ENCODE measurements around the gene RNF19B.

The RNF19B gene

DNA sequence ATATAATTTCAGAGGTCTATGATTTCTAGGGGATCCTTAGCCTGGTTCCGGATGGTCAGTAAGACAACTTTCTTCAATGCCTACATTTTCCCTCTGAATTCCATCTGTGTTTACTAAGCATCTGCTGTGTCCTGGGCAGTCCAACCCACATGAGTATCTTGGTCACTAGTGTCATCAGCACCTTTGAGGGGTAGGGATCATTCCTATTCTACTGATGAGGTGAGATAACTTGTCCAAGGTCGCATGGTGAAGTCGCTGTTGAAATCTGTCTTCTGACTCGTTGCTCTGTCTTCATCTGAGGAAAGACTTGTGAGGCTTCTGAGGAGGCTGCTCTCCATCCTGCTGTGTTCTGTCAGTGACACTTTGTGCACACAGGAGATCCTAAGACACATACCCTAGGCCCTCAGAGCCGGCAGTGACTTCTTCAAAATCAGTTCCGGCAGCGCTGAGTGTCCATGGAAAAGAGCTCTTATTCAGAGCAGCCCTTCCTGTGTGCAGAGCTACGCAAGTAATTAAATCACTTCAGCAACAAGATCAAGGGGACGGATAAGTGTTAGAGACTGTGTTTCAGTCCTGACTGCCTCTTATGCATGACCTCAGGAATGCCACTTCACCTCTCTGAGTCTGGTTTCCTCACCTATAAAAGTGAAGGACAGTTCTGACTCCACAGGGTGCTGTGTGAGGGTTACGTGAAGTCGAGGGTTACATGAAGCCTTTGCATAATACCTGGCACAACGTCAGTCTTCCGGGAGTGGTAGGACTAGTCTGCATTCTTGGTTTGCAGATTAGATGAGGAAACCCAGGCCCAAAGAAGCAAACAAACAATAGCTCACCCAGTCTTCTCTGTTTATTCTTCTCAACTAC is 43.7 kb upstream of the RNF19B start:
- DNase-seq (ENCODE audit: extremely low spot score), result no peak
- ChIA-PET POLR2A (interaction anchor here (0.7 to 1.5 kb wide), 2 partner anchors 14 to 44 kb away, joined by 3 to 4 read pairs; partner anchors contain the start of gene RNF19B), CTCF (interaction anchor here (0.8 to 5.9 kb wide), 11 partner anchors 9 to 78 kb away, joined by 3 to 62 read pairs (median 5); partner anchors contain the start of gene RNF19B)
- TF ChIP-seq, protein P1, sequence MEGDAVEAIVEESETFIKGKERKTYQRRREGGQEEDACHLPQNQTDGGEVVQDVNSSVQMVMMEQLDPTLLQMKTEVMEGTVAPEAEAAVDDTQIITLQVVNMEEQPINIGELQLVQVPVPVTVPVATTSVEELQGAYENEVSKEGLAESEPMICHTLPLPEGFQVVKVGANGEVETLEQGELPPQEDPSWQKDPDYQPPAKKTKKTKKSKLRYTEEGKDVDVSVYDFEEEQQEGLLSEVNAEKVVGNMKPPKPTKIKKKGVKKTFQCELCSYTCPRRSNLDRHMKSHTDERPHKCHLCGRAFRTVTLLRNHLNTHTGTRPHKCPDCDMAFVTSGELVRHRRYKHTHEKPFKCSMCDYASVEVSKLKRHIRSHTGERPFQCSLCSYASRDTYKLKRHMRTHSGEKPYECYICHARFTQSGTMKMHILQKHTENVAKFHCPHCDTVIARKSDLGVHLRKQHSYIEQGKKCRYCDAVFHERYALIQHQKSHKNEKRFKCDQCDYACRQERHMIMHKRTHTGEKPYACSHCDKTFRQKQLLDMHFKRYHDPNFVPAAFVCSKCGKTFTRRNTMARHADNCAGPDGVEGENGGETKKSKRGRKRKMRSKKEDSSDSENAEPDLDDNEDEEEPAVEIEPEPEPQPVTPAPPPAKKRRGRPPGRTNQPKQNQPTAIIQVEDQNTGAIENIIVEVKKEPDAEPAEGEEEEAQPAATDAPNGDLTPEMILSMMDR (IDR thresholded peaks at IDR 0.05; ENCODE audit: control extremely low read depth, extremely low read depth, low read depth, missing control alignments), result no peak

DNA sequence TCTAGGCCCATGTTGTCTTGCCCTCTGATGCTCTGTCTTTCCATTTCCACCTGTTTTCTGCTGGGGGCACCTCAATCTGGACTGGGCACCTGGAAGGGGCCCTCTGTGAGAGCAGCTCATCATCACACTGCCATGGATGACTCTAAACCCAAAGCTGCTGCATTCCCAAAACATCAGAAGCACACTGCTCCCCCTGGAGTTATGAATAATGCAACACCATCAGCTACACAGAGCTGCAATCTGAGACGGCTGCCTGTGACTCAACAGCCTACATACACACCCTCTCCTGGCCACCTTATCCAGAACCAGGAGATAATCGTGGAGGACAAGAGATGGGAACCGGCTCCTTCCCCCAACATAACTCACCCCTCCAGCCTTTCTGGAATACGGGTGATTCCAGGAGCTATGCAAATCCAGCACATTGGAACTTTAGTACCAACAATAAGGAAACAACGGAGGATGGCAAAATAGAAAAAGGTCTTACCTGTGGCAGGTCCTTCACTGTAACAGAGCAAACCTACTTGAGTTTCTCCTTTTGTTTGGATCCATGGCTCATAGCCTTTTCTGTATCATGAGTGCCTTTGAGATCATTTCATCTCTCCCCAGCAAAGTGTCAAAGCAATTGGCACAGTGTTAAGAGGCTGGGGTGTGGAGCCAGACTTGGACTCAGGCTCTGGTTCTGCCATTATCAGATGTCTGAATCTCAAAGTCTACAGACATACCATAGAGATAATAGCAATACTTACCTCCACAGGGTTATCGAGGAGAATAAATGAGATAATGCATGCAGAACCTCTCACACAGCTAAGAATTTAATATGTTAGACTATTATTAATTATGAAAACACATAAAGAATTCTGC is 42.8 kb upstream of the RNF19B start:
- TF ChIP-seq, protein P1 (IDR thresholded peaks at IDR 0.05; ENCODE audit: control extremely low read depth, extremely low read depth, low read depth, missing control alignments), result no peak
- CTCF ChIA-PET, result interaction anchor here (0.6 to 5.9 kb wide), 17 partner anchors 8 to 75 kb away, joined by 3 to 62 read pairs (median 4); partner anchors contain the start of gene RNF19B
- POLR2A ChIA-PET, result no interaction called here
- no peak for DNase-seq (ENCODE audit: extremely low spot score)

GRCh38 chr1:33005838-33006421 is 41.3 kb upstream of the RNF19B start:
- ChIA-PET CTCF (interaction anchor here (0.9 to 5.9 kb wide), 14 partner anchors 9 to 486 kb away, joined by 3 to 62 read pairs (median 4); no protein-coding TSS in a partner anchor), POLR2A (interaction anchor here (1.7 kb wide), 1 partner anchor 12 kb away, joined by 4 read pairs; no protein-coding TSS in a partner anchor)
- DNase-seq (ENCODE audit: extremely low spot score), result no peak
- TF ChIP-seq, protein P1 (IDR thresholded peaks at IDR 0.05; ENCODE audit: control extremely low read depth, extremely low read depth, low read depth, missing control alignments), result no peak

DNA sequence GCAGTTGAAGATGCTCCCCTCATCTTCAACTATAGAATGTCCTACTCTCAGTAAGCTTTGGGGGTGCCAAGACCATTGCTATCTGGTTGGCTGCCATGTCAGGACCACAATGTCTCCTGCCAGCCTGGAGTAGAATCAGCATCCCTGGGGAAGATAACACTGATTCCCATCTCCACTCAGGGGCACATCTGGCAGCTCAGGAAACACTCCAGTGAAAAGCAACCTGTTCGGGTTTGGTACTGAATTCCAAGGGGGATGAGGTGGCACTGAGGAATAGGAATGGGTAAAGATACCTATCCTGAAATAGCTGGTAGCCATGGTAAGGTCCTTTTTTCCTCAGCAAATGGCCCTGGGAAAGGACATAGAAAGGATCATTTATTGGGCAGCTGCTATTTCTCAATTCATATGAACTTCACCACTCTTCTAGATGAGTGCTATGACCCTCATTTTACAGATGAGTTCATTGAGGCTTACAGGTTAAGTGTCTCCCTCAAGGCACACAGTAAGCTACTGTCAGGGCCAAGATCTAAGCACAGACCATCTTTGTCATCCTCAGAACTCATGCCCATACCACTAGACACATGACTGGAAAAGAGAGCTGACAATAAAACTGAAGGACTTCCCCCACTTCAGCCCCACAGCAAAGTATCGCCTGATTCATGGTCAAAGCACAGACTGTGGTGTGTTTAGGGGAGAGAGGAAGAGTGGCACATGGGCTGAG is 40.7 kb upstream of the RNF19B start:
- ChIA-PET POLR2A (interaction anchor here (0.6 to 1.7 kb wide), 2 partner anchors 12 to 15 kb away, joined by 3 to 4 read pairs; no protein-coding TSS in a partner anchor), CTCF (interaction anchor here (0.8 to 5.9 kb wide), 12 partner anchors 10 to 485 kb away, joined by 3 to 62 read pairs (median 4); no protein-coding TSS in a partner anchor)
- no peak for DNase-seq (ENCODE audit: extremely low spot score)
- TF ChIP-seq, protein P1 (IDR thresholded peaks at IDR 0.05; ENCODE audit: control extremely low read depth, extremely low read depth, low read depth, missing control alignments), result no peak

DNA sequence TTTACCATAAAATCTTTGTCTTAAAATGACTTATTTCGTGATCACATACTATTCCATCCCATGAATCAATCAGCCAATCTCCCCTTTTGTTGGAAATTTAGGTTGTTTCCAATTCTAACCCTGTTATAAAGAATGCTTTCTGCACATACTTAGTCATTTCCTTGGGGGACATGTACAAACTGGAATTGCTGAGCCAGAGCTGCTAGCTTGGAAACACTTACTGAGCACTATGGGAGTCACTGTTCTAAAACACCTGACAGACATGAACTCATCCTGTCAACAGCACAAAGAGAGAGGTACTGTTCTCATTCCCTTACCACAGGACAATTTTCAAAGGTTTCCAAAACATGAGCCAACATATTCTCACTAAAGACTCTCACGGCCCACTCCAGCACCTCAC is 40.0 kb upstream of the RNF19B start:
- POLR2A ChIA-PET, result interaction anchor here (0.6 to 1.7 kb wide), 2 partner anchors 11 to 16 kb away, joined by 3 to 4 read pairs; no protein-coding TSS in a partner anchor

More for the DNA sequence above, 40.0 kb upstream of the RNF19B start:
- TF ChIP-seq, protein P1 (IDR thresholded peaks at IDR 0.05; ENCODE audit: control extremely low read depth, extremely low read depth, low read depth, missing control alignments), result no peak
- DNase-seq (ENCODE audit: extremely low spot score), result no peak
- CTCF ChIA-PET, result interaction anchor here (0.8 to 5.9 kb wide), 5 partner anchors 9 to 82 kb away, joined by 3 to 62 read pairs (median 5); no protein-coding TSS in a partner anchor

Measured in GM10248 (cell line).